HuH-7.5 (cell line): ENCODE measurements around the gene TMA7.

ENCODE experiments used
- DNase-seq: peaks from one replicate; pipeline ENCODE4 v3.0.0; 2011; ENCODE audit warnings: low spot score

TMA7 gene

GRCh38 chr3:48439820-48440589 lies at the start of gene TMA7, which contains the start of gene CCDC51:
Gene TMA7 (plus strand): TSS chr3:48440257. CDS start chr3:48440297, 40 bp downstream.
Gene CCDC51 (minus strand): TSS chr3:48440119. CDS start chr3:48435128, 4,991 bp downstream.
- DNase-seq = peak; percentile 99

GRCh38 chr3:48394391-48394790 lies 45.7 kb upstream of the TMA7 start:
- DNase-seq = no peak

- DNase-seq = no peak
Measured at GRCh38 chr3:48395714-48396113, 44.3 kb upstream of the TMA7 start.

- peak; percentile 7 for DNase-seq
Measured at GRCh38 chr3:48397767-48398681, 42.0 kb upstream of the TMA7 start.

GRCh38 chr3:48398701-48399386 lies 41.2 kb upstream of the TMA7 start:
- DNase-seq = peak; percentile 9

- DNase-seq = peak; percentile 19
Measured at GRCh38 chr3:48399387-48400172, 40.5 kb upstream of the TMA7 start.

- peak; percentile 94 for DNase-seq
Measured at GRCh38 chr3:48400824-48401433, 39.1 kb upstream of the TMA7 start.

- DNase-seq = peak; percentile 13
Measured at GRCh38 chr3:48401434-48401901, 38.6 kb upstream of the TMA7 start.

- peak; percentile 20 for DNase-seq
Measured at GRCh38 chr3:48402281-48402732, 37.8 kb upstream of the TMA7 start.

GRCh38 chr3:48402907-48403306 lies 37.1 kb upstream of the TMA7 start:
- DNase-seq = no peak

GRCh38 chr3:48403533-48404439 lies 36.3 kb upstream of the TMA7 start:
- DNase-seq = peak; percentile 11

GRCh38 chr3:48404440-48405342 lies 35.4 kb upstream of the TMA7 start:
- no peak for DNase-seq

GRCh38 chr3:48405343-48405881 lies 34.6 kb upstream of the TMA7 start:
- DNase-seq = no peak

GRCh38 chr3:48405971-48406370 lies 34.1 kb upstream of the TMA7 start:
- no peak for DNase-seq

GRCh38 chr3:48406443-48407431 lies 33.3 kb upstream of the TMA7 start:
- DNase-seq = peak; percentile 6

GRCh38 chr3:48407542-48408099 lies 32.4 kb upstream of the TMA7 start:
- DNase-seq = no peak

GRCh38 chr3:48408823-48409281 lies 31.2 kb upstream of the TMA7 start:
- peak; percentile 51 for DNase-seq
